Coronary artery (tissue), 2 donors: ENCODE data around the gene PHPT1.
"Not testable (repeated sequence)": the region's sequence is repeated elsewhere in the genome, so short reads cannot be mapped to it uniquely, and the experiment has no call there.

Source experiments
- DNase-seq: peaks from one replicate; pipeline ENCODE4 v3.0.0-alpha.2; 2017; ENCODE audit warnings: low spot score
- H3K27ac ChIP-seq, 2 donors: fragments of 200-600 bp; sonication (generic); one replicate each; pipeline ENCODE4 v1.5.1; 2016 to 2019
- H3K4me3 ChIP-seq: fragments of 200-600 bp; sonication (generic); 2 replicates; pipeline ENCODE4 v1.5.1; 2016; ENCODE audit warnings: mild to moderate bottlenecking, moderate library complexity
- CTCF ChIP-seq: fragments of 200-600 bp; sonication (generic); IDR thresholded peaks from one replicate; pipeline ENCODE4 v1.5.1; 2019; ENCODE audit warnings: antibody characterized with exemption

PHPT1 gene

GRCh38 chr9:136868644-136869043 lies 19.4 kb downstream of the PHPT1 start:
- TF ChIP-seq CTCF, result no peak
- peak; percentile 71 for DNase-seq
- Histone ChIP-seq H3K27ac (no peak overlapping the region), H3K4me3 (no peak overlapping the region)

GRCh38 chr9:136869611-136870010 lies 20.4 kb downstream of the PHPT1 start:
- H3K27ac ChIP-seq, DNase-seq, H3K4me3 ChIP-seq: not testable (repeated sequence)

GRCh38 chr9:136875155-136875554 lies 25.9 kb downstream of the PHPT1 start:
- no peak for DNase-seq
- H3K4me3 ChIP-seq, result no peak overlapping the region
- TF ChIP-seq CTCF, result no peak
- H3K27ac ChIP-seq, result no peak overlapping the region

GRCh38 chr9:136876476-136876875 lies 27.3 kb downstream of the PHPT1 start:
- Histone ChIP-seq H3K4me3 (no peak overlapping the region), H3K27ac (no peak overlapping the region)
- no peak for DNase-seq
- TF ChIP-seq CTCF, result no peak

GRCh38 chr9:136880651-136881050 lies 31.4 kb downstream of the PHPT1 start:
- no peak for TF ChIP-seq CTCF
- Histone ChIP-seq H3K4me3 (no peak overlapping the region), H3K27ac (no peak overlapping the region)
- DNase-seq, result no peak

GRCh38 chr9:136881691-136882108 lies 32.5 kb downstream of the PHPT1 start:
- no peak for DNase-seq
- no peak overlapping the region for H3K4me3 ChIP-seq
- no peak overlapping the region for H3K27ac ChIP-seq
- TF ChIP-seq CTCF, result no peak

- TF ChIP-seq CTCF, result no peak
- H3K4me3 ChIP-seq, result peak overlapping the region; percentile 36
- DNase-seq, result no peak
- peak overlapping the region in 1 of 2 donors; percentile 37 for H3K27ac ChIP-seq
These were observed 33.1 kb downstream of the PHPT1 start for GRCh38 chr9:136882109-136882946.

GRCh38 chr9:136882947-136883283 lies 33.7 kb downstream of the PHPT1 start:
- H3K27ac ChIP-seq, DNase-seq: not testable (repeated sequence)

GRCh38 chr9:136883670-136884069 lies 34.5 kb downstream of the PHPT1 start:
- not testable (repeated sequence) for DNase-seq, H3K27ac ChIP-seq, H3K4me3 ChIP-seq

More at GRCh38 chr9:136882947-136883283, 33.7 kb downstream of the PHPT1 start:
- not testable (repeated sequence) for H3K4me3 ChIP-seq
